T-helper 2 cell treated with Interferon-gamma antibody and Interleukin-4, amounts not matched to agents 5 μg/mL and 100 μg/mL, for 36 hours (primary cell): ENCODE results near the gene CPEB3.
"Not testable (repeated sequence)": the region's sequence is repeated elsewhere in the genome, so short reads cannot be mapped to it uniquely, and the experiment has no call there.

ENCODE experiments used
- DNase-seq: peaks from one replicate; pipeline ENCODE4 v3.0.0; 2021; ENCODE audit warnings: low spot score
- H3K27ac Mint-ChIP-seq: one replicate; pipeline ENCODE4 v1.8.0; 2021; ENCODE audit warnings: mild to moderate bottlenecking, mixed read lengths
- H3K27me3 Mint-ChIP-seq: one replicate; pipeline ENCODE4 v1.8.0; 2021; ENCODE audit warnings: low read depth, mixed read lengths
- H3K36me3 Mint-ChIP-seq: one replicate; pipeline ENCODE4 v1.8.0; 2021; ENCODE audit warnings: low read depth, mixed read lengths
- H3K4me1 Mint-ChIP-seq: one replicate; pipeline ENCODE4 v1.8.0; 2021; ENCODE audit warnings: low read depth, mixed read lengths
- H3K4me3 Mint-ChIP-seq: one replicate; pipeline ENCODE4 v1.8.0; 2022; ENCODE audit warnings: mild to moderate bottlenecking, moderate library complexity, mixed read lengths
- H3K9me3 Mint-ChIP-seq: one replicate; pipeline ENCODE4 v1.8.0; 2021; ENCODE audit warnings: mixed read lengths

Gene CPEB3

DNA sequence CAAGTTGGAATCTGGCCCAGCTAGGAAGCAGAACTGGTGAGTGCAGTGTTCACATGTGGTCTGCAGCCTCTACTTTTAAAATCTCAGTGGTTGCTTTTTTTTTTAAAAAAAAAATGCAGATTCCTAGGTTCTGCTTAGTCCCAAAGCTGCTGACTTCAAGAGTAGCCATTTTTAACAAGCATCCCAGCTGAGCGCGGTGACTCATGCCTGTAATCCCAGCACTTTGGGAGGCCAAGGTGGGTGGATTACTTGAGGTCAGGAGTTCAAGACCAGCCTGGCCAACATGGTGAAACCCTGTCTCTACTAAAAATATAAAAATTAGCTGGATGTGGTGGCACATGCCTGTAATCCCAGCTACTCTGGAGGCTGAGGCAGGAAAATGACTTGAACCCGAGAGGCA lies 265.5 kb downstream of the CPEB3 start:
- not testable (repeated sequence) for H3K9me3 Mint-ChIP-seq, H3K4me3 Mint-ChIP-seq, H3K27me3 Mint-ChIP-seq, DNase-seq, H3K4me1 Mint-ChIP-seq, H3K27ac Mint-ChIP-seq
- peaks cover 40% of the 10 kb centered on the region for H3K36me3 Mint-ChIP-seq

DNA sequence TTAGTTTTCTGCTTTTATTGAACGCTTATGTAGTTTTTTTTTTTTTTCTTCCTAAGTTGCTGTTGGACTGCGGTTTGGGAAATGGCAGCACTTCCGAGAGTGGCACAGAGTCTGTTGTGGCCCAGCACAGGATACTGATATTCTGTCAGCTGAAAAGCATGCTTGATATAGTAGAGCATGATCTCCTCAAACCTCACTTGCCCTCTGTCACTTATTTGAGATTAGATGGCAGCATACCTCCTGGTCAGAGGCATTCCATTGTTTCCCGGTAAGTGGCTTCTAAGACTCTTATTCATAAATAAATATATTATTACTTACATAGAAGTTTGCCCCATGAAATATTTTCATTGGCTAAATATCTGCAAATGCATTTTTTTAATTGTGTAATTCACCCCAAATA lies 266.2 kb downstream of the CPEB3 start:
- H3K27ac Mint-ChIP-seq = no peak overlapping the region
- H3K4me3 Mint-ChIP-seq = no peak overlapping the region
- H3K27me3 Mint-ChIP-seq = no peaks in the 10 kb centered on the region
- no peaks in the 10 kb centered on the region for H3K9me3 Mint-ChIP-seq
- H3K36me3 Mint-ChIP-seq = peaks cover 43% of the 10 kb centered on the region
- no peaks in the 10 kb centered on the region for H3K4me1 Mint-ChIP-seq
- no peak for DNase-seq

DNA sequence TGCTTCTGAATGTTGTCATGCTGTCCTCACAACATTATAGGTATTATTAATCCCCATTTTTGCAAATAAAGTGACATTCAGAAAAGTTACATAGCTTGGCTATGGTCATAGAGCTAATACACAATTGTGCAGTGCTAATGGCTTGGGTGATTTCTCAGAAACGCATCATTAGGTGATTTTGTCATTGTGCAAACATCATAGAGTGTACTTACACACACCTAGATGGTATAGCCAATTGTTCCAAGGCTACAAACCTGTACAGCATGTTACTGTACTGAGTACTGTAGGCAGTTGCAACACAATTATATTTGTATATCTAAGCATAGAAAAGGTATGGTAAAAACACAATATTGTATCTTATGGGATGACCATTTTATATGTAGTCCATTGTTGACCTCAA lies 276.3 kb downstream of the CPEB3 start:
- peaks cover 56% of the 10 kb centered on the region for H3K36me3 Mint-ChIP-seq
- no peaks in the 10 kb centered on the region for H3K27me3 Mint-ChIP-seq
- no peak for DNase-seq
- H3K4me3 Mint-ChIP-seq = no peak overlapping the region
- H3K27ac Mint-ChIP-seq = no peak overlapping the region
- H3K9me3 Mint-ChIP-seq = no peaks in the 10 kb centered on the region
- H3K4me1 Mint-ChIP-seq = peaks cover 2% of the 10 kb centered on the region

DNA sequence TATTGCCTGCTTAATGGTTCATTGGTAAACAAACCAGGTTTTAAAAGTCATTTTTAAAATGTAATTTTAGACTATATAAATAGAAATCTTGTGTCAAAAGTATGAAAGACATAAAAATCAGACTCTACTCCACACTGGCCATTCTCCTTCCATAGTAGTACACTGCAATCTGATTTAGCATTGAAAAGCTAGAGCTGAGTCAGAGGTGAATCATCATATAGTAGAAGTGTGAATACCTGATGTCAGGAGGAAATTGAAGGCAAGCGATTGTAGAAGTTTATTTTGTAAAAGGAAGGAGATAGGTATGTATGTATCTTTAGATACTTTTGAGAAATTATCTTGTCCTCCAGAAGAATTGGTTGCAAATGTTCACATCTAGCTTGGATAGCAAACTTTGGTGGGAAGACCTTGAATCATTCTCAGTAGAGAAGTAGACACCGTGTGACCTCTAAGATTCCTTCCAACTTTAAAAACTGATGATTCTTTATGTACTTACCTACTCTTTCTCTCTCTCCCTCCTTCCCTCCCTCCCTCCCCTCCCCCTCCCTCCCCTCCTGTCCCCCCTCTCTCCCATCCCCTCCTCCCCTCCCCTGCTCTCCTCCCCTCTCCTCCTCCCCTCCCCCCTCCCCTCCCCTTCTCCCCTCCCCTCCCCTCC lies 279.2 kb downstream of the CPEB3 start:
- Mint-ChIP-seq H3K4me1 (peaks cover 6% of the 10 kb centered on the region), H3K4me3 (no peak overlapping the region), H3K9me3 (no peaks in the 10 kb centered on the region), H3K27me3 (no peaks in the 10 kb centered on the region), H3K27ac (peak overlapping the region; percentile 9), H3K36me3 (peaks cover 49% of the 10 kb centered on the region)
- DNase-seq = no peak

DNA sequence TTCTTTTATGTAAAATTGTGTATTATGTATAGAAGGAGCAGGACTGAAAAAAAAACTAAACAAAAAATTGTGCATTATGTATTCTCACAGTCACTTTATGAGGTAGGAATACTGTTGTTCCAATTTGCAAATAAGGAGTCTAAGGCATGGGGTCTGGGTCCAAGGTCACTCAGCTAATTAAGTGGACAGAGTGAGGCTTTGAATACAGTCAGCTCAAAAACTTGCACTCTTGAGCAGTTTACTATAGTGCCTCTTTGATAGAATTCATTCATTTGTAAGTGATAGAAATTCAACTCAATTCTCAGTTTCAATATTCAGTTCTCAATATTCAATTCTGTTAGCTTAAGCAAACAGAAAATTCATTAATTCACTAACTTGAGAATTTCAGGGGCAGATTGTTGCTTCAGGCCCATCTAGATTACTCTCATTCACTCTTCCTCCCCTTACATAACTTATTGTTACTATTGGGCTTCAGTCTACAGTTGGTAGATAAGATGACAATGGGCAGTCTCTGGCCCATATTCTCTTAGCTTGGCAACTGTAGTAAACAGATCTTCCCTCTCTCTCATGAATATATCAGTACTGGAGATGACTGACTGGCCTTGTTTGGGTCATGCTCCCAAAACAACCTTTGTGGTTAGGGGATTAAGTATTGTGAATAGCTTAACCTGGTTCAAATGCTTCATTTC lies 280.7 kb downstream of the CPEB3 start:
- H3K36me3 Mint-ChIP-seq = peaks cover 45% of the 10 kb centered on the region
- peaks cover 6% of the 10 kb centered on the region for H3K4me1 Mint-ChIP-seq
- no peak overlapping the region for H3K4me3 Mint-ChIP-seq
- no peaks in the 10 kb centered on the region for H3K9me3 Mint-ChIP-seq
- no peak for DNase-seq
- H3K27me3 Mint-ChIP-seq = no peaks in the 10 kb centered on the region
- H3K27ac Mint-ChIP-seq = no peak overlapping the region

DNA sequence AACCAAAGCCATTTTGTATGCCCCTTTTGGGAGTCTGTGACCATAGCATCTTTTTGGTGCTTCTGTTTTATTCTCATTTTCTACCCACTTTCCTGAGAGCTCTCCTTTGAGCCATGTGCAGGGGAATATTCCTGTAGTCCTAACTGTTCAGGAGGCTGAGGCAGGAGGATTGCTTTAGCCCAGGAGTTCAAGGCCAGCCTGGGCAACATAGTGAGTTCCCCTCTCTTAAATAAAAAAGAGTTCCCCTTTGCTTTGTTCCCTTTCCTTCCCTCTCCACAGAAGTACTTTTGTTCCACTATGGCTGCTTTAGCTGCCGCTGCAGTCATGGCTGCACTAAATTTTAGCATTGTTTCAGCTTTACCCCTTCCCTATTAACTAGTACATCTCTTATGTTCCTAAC lies 281.4 kb downstream of the CPEB3 start:
- peaks cover 49% of the 10 kb centered on the region for H3K36me3 Mint-ChIP-seq
- H3K27ac Mint-ChIP-seq = no peak overlapping the region
- H3K9me3 Mint-ChIP-seq = no peaks in the 10 kb centered on the region
- no peak for DNase-seq
- H3K27me3 Mint-ChIP-seq = no peaks in the 10 kb centered on the region
- peaks cover 6% of the 10 kb centered on the region for H3K4me1 Mint-ChIP-seq
- H3K4me3 Mint-ChIP-seq = no peak overlapping the region

DNA sequence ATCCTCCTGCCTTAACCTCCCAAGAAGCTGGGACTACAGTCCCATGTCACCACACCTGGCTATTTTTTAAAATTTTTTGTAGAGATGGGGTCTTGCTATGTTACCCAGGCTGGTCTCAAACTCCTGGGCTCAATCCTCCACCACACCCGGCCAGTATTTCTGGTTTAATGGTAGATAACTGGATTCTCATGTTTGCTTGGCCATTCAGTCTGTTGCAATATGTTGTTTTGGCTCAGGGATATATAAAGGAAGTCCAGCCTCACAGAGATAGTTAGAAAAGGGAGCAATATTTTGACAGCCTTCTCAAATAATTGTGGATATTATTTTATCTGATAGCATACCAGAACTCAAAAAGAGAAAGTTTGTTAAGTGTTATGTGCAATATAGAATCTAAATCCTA lies 284.9 kb downstream of the CPEB3 start:
- H3K36me3 Mint-ChIP-seq = peaks cover 61% of the 10 kb centered on the region
- H3K4me1 Mint-ChIP-seq = peaks cover 4% of the 10 kb centered on the region

DNA sequence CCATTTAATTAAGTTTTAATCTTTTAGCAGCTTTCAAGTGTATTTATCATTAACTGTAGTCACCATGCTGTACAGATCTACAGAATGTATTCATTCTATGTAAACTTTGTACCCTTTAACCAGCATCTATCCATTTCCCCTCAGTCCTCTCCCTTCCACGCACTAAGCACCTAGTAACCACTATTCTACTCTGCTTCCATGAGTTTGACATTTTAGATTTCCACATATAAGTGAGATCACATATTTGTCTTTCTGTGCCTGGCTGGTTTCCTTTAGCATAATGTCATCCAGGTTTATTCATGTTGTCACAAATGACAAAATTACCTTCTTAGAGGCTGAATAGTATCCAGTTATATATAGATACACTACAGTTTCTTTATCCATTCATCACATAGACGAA lies 287.6 kb downstream of the CPEB3 start:
- no peaks in the 10 kb centered on the region for H3K4me1 Mint-ChIP-seq
- no peaks in the 10 kb centered on the region for H3K27me3 Mint-ChIP-seq
- no peak overlapping the region for H3K4me3 Mint-ChIP-seq
- H3K27ac Mint-ChIP-seq = no peak overlapping the region
- H3K36me3 Mint-ChIP-seq = peaks cover 66% of the 10 kb centered on the region
- peaks cover 20% of the 10 kb centered on the region for H3K9me3 Mint-ChIP-seq
- DNase-seq = no peak

More for the DNA sequence above, 284.9 kb downstream of the CPEB3 start:
- H3K9me3 Mint-ChIP-seq = peaks cover 17% of the 10 kb centered on the region
- H3K4me3 Mint-ChIP-seq = no peak overlapping the region
- no peaks in the 10 kb centered on the region for H3K27me3 Mint-ChIP-seq
- no peak overlapping the region for H3K27ac Mint-ChIP-seq
- no peak for DNase-seq

DNA sequence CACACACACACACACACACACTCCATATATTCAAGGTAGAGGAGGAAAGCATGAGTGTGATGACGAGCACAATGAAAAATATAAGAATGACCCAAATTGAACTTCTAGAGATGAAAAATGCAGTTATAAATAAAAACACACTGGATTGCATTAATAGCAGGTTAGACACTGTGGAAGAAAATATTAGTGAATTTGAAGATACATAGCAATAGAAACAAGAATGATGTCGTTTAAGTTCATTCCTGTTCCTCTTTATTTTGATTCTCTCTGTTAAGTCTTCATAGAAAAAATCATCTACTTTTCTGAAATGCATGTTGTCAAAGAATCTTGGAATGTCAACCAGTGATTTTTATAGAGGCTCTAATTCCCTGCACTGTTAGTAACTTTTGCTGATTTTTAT lies 288.9 kb downstream of the CPEB3 start:
- no peak overlapping the region for H3K27ac Mint-ChIP-seq
- no peak overlapping the region for H3K4me3 Mint-ChIP-seq
- H3K27me3 Mint-ChIP-seq = no peaks in the 10 kb centered on the region
- DNase-seq = no peak
- H3K9me3 Mint-ChIP-seq = peaks cover 20% of the 10 kb centered on the region
- H3K36me3 Mint-ChIP-seq = peaks cover 74% of the 10 kb centered on the region
- no peaks in the 10 kb centered on the region for H3K4me1 Mint-ChIP-seq

DNA sequence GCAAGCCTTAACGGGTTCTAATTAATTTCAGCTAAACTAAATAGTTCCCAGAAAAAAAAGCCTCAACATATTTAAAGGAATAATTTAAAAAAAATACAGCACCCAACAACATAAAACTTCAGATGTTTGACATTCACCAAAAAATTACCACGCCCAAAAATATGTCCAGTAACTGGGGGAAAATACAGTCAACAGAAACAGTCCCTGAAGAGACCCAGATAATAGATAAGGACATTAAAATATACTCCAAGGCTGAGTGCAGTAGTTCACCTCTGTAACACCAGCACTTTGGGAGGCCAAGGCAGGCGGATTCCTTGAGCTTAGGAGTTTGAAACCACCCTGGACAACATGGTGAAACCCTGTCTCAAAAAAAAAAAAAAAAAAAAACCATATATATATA lies 289.3 kb downstream of the CPEB3 start:
- no peaks in the 10 kb centered on the region for H3K27me3 Mint-ChIP-seq
- peaks cover 73% of the 10 kb centered on the region for H3K36me3 Mint-ChIP-seq
- H3K4me1 Mint-ChIP-seq = no peaks in the 10 kb centered on the region
- H3K9me3 Mint-ChIP-seq = peaks cover 20% of the 10 kb centered on the region
- DNase-seq = no peak
- H3K27ac Mint-ChIP-seq = no peak overlapping the region
- no peak overlapping the region for H3K4me3 Mint-ChIP-seq
